Upper lobe of left lung (tissue), 6 donors: Measurements from ENCODE around the gene GSG1L. TPM values are rescaled to one million over a fixed set of nuclear protein-coding genes. Genes with fewer than 3 reads are reported as not detected.
"Not testable (repeated sequence)": the region's sequence is repeated elsewhere in the genome, so short reads cannot be mapped to it uniquely, and the experiment has no call there.

ENCODE experiments used
- ATAC-seq, 2 donors: fragments of 200-7000 bp; cut with Tn5 transposase; one replicate each; pipeline ENCODE4 v1.9.1; 2022; ENCODE audit warnings: mild to moderate bottlenecking in 2 of 2, moderate library complexity in 2 of 2; ENCODE audit not compliant: low FRiP score in 2 of 2
- DNase-seq, 2 donors: peaks; one replicate each; pipeline ENCODE4 v3.0.0-alpha.2; 2019 to 2020
- H3K27ac ChIP-seq, 4 donors: fragments of 200-600 bp; sonication (generic); one replicate each; pipeline ENCODE4 v1.5.1; 2016 to 2019
- H3K27me3 ChIP-seq, 4 donors: fragments of 200-600 bp; sonication (generic); one replicate each; pipeline ENCODE4 v1.5.1; 2017 to 2019
- H3K36me3 ChIP-seq, 4 donors: fragments of 200-600 bp; sonication (generic); one replicate each; pipeline ENCODE4 v1.5.1; 2016 to 2019
- H3K4me1 ChIP-seq, 4 donors: fragments of 200-600 bp; sonication (generic); one replicate each; pipeline ENCODE4 v1.5.1; 2018 to 2019
- H3K4me3 ChIP-seq, 4 donors: fragments of 200-600 bp; sonication (generic); one replicate each; pipeline ENCODE4 v1.5.1; 2017 to 2019; ENCODE audit warnings: mild to moderate bottlenecking in 2 of 4, moderate library complexity in 1 of 4
- H3K9me3 ChIP-seq, 4 donors: fragments of 200-600 bp; sonication (generic); one replicate each; pipeline ENCODE4 v1.5.1; 2018 to 2019
- EP300 ChIP-seq, 4 donors: sonication (generic); formaldehyde crosslinking; IDR thresholded peaks; one replicate each; pipeline ENCODE4 v1.5.1; 2017; ENCODE audit warnings: antibody characterized with exemption in 4 of 4, control low read depth in 2 of 4
- POLR2A ChIP-seq, 4 donors: fragments of 450-650 bp; IDR thresholded peaks; one replicate each; pipeline ENCODE4 v1.5.1; 2016 to 2017; ENCODE audit warnings: antibody characterized with exemption in 4 of 4, mild to moderate bottlenecking in 2 of 4
- POLR2AphosphoS5 ChIP-seq, 2 donors: sonication (generic); formaldehyde crosslinking; IDR thresholded peaks; one replicate each; pipeline ENCODE4 v1.5.1; 2017; ENCODE audit warnings: antibody characterized with exemption in 2 of 2
- WGBS, 2 donors: methylation state at CpG; one replicate each; pipeline ENCODE4 v1.1.5; 2017 to 2018; 5-methylcytosine and 5-hydroxymethylcytosine counted together
- total RNA-seq, 6 donors: library from RNA; depleted of rRNA in 4 of 6; stranded (reverse); fragments of >200 nt in 4 of 6; gene quantifications; one replicate each; pipeline versions ENCODE4 v1.1.0 to v1.2.1, GENCODE V29; 2016 to 2021
- TF ChIP-seq, protein P1 (sequence below), 6 experiments: fragments of 450-650 bp in 4 of 6; fragments of 200-600 bp in 2 of 6; sonication (generic) in 2 of 6; IDR thresholded peaks; one replicate each; pipeline ENCODE4 v1.5.1; 2016 to 2019; ENCODE audit warnings: antibody characterized with exemption in 6 of 6
- donor health status: DM: no; HTN: no; CAD: no; lungs with moderate emphysema.
- donor health status: DM: no; HTN: yes; CAD: no; lungs with severe emphysema.

GSG1L gene
- total RNA-seq, 6 donors from 2014 or later, result 2.2 TPM; not detected in 5

DNA sequence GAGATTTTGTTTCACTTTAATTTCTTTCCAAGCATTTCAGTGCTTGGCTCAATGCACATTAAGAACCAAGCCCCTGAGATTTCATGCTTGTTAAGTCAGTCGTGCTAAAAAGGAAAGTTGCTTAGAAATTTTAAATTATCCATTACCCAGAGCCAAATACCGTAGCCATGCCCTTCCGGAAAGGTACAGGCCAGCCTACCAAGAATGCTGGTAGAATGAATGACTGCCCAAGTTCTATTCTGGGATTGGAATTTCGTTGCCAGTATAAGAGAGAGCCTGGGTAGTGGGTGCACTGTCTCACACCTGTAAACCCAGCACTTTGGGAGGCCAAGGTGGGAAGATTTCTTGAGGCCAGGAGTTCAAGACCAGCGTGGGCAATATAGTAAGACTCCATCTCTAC lies 319.6 kb downstream of the GSG1L start:
- DNase-seq, result no peak
- H3K36me3 ChIP-seq, result peaks cover 0 to 23% (median 10%) of the 10 kb centered on the region in 4 donors
- 91 to 98% methylated on average over 5 of the region's 5 CpGs for WGBS, 2 donors
- no peak for TF ChIP-seq EP300 (IDR thresholded peaks at IDR 0.05)
- TF ChIP-seq, protein P1, sequence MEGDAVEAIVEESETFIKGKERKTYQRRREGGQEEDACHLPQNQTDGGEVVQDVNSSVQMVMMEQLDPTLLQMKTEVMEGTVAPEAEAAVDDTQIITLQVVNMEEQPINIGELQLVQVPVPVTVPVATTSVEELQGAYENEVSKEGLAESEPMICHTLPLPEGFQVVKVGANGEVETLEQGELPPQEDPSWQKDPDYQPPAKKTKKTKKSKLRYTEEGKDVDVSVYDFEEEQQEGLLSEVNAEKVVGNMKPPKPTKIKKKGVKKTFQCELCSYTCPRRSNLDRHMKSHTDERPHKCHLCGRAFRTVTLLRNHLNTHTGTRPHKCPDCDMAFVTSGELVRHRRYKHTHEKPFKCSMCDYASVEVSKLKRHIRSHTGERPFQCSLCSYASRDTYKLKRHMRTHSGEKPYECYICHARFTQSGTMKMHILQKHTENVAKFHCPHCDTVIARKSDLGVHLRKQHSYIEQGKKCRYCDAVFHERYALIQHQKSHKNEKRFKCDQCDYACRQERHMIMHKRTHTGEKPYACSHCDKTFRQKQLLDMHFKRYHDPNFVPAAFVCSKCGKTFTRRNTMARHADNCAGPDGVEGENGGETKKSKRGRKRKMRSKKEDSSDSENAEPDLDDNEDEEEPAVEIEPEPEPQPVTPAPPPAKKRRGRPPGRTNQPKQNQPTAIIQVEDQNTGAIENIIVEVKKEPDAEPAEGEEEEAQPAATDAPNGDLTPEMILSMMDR (IDR thresholded peaks at IDR 0.05), result no peak
- no peaks in the 10 kb centered on the region for H3K27me3 ChIP-seq
- H3K4me1 ChIP-seq, result peaks cover 0 to 3% (median 0%) of the 10 kb centered on the region in 4 donors
- H3K4me3 ChIP-seq, result no peak overlapping the region
- no peak for ATAC-seq
- no peak overlapping the region for H3K27ac ChIP-seq
- H3K9me3 ChIP-seq, result no peaks in the 10 kb centered on the region

DNA sequence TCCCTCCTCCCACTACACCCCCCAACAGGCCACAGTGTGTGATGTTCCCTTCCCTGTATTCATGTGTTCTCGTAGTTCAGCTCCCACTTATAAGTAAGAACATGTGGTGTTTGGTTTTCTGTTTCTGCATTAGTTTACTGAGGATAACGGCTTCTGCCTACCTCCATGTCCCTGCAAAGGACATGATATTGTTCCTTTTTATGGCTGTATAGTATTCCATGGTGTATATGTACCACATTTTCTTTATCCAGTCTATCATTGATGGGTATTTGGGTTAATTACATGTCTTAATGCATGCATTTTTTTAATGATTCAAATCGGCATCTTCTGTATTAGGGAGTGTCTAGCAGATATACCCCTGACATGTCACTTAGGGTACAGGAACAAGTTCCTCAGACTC lies 320.5 kb downstream of the GSG1L start:
- not testable (repeated sequence) for H3K4me3 ChIP-seq, H3K9me3 ChIP-seq, H3K4me1 ChIP-seq, DNase-seq, ATAC-seq, H3K27me3 ChIP-seq, H3K27ac ChIP-seq
- H3K36me3 ChIP-seq, result peaks cover 0 to 23% (median 10%) of the 10 kb centered on the region in 4 donors
- 91 to 99% methylated on average over 3 of the region's 3 CpGs for WGBS, 2 donors

DNA sequence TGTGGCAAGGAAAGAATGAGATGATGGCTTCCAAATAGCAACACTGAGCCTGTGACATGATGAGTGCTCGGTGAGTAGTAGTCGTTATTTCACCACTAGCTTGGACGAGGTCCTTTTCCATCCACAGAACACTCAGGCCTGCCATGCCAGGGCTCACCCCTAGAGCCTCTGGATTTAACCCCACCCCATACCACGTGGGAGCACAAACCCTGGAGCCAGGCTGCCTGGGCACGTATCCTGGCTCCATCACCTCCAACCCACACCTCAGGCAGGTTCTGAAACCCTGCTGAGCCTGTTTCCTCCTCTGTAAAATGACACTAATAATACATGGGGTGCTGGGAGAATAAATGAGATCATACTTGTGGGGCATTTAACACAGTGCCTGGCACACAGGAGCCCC lies 321.2 kb downstream of the GSG1L start:
- H3K9me3 ChIP-seq, result no peaks in the 10 kb centered on the region
- no peaks in the 10 kb centered on the region for H3K4me1 ChIP-seq
- ATAC-seq (no peak), DNase-seq (no peak)
- no peak for TF ChIP-seq POLR2A (IDR thresholded peaks at IDR 0.05)
- TF ChIP-seq, protein P1 (IDR thresholded peaks at IDR 0.05), result no peak
- H3K4me3 ChIP-seq, result no peak overlapping the region
- no peaks in the 10 kb centered on the region for H3K27me3 ChIP-seq
- no peak overlapping the region for H3K27ac ChIP-seq
- peaks cover 0 to 23% (median 10%) of the 10 kb centered on the region in 4 donors for H3K36me3 ChIP-seq
- WGBS, 2 donors, result 90 to 92% methylated on average over 5 of the region's 5 CpGs

DNA sequence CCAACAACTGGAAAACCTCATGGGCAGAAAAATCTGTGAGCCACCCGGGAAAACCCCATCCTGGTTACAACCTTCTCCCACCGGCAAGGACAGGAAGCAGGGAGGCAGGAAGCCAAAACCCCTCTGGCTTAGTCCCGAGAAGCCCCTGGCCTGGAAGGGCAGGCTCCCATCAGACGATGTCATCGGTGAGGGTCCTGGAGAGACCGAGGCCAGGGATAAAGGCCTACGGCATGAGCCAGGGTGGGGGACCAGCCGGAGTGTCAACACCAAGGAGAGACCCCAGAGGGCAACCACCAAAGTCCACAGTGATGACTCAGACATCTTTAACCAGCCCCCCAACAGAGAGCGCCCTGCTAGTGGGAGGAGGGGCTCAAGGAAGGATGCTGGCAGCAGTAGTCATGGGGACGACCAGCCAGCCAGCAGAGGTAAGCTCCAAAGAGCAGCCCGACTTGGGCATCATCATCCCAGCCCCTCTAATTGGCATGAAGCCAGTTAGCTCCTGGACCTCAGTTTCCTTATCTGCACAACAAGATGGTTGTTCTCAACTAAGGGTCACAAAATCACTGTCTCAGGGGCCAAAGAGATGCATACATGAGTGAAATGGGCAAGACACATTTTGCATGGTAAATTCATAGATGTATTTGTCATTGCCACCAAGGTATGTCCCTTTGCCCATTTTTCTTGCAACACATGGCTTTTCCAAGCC lies 322.9 kb downstream of the GSG1L start:
- ATAC-seq (no peak), DNase-seq (no peak)
- no peaks in the 10 kb centered on the region for H3K27me3 ChIP-seq
- H3K4me1 ChIP-seq, result no peaks in the 10 kb centered on the region
- H3K36me3 ChIP-seq, result peaks cover 0 to 27% (median 12%) of the 10 kb centered on the region in 4 donors
- TF ChIP-seq, protein P1 (IDR thresholded peaks at IDR 0.05), result no peak
- no peak for TF ChIP-seq POLR2A (IDR thresholded peaks at IDR 0.05)
- no peak for TF ChIP-seq POLR2AphosphoS5 (IDR thresholded peaks at IDR 0.05)
- TF ChIP-seq EP300 (IDR thresholded peaks at IDR 0.05), result no peak
- no peak overlapping the region for H3K4me3 ChIP-seq
- no peaks in the 10 kb centered on the region for H3K9me3 ChIP-seq
- H3K27ac ChIP-seq, result no peak overlapping the region
- 86 to 88% methylated on average over 10 to 11 of the region's 11 CpGs for WGBS, 2 donors

DNA sequence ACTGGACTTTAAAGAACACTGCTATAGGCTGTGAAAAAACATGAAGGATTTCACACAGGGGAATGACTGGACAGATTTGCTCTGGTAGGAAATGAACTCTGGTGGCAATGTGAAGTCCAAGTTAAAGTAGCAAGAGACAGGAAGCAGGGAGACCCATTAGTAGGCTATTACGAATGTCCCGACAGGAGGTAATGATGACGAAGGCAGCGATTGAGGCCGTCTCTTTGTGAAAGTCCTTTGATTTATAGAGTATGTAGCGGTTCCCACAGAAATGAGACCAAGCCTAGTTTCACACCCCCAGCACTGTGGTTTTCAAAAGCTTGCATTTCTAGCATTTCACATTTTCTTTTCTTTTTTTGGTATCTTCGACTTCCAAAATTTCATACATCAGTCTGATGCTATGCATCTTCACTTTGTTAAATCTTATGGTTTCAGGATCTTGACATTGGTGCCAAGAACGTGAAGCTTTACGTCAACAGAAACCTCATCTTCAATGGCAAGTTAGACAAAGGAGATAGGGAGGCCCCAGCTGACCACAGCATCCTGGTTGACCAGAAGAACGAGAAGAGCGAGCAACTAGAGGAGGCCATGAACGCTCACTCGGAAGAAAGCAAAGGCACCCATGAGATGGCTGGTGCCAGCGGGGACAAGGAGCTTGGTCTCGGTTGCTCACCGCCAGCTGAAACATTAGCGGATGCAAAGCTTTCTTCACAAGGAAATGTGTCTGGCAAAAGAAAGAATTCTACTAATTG lies 323.7 kb downstream of the GSG1L start:
- H3K4me3 ChIP-seq, result no peak overlapping the region
- WGBS, 2 donors, result 86 to 90% methylated on average over 17 of the region's 17 CpGs
- H3K36me3 ChIP-seq, result peaks cover 0 to 34% (median 12%) of the 10 kb centered on the region in 4 donors
- DNase-seq, result no peak
- no peak for ATAC-seq
- H3K27ac ChIP-seq, result no peak overlapping the region
- TF ChIP-seq, protein P1 (IDR thresholded peaks at IDR 0.05), result no peak
- H3K9me3 ChIP-seq, result no peaks in the 10 kb centered on the region
- H3K4me1 ChIP-seq, result no peaks in the 10 kb centered on the region
- no peaks in the 10 kb centered on the region for H3K27me3 ChIP-seq
